ENCODE measurements around the gene PRAME.
"Not testable (repeated sequence)": the region's sequence is repeated elsewhere in the genome, so short reads cannot be mapped to it uniquely, and the experiment has no call there.

PRAME gene

GRCh38 chr22:22515890-22516289 lies 43.2 kb downstream of the PRAME start:
- no peak for TF ChIP-seq CTCF (IDR thresholded peaks at IDR 0.05; ENCODE audit: control insufficient read depth, insufficient read depth, low read depth, low read length, missing control alignments)
- no peak overlapping the region for H3K4me3 ChIP-seq (ENCODE audit: control insufficient read depth, low read depth, low read length)
- no peak for DNase-seq (ENCODE audit: low read depth)

DNA sequence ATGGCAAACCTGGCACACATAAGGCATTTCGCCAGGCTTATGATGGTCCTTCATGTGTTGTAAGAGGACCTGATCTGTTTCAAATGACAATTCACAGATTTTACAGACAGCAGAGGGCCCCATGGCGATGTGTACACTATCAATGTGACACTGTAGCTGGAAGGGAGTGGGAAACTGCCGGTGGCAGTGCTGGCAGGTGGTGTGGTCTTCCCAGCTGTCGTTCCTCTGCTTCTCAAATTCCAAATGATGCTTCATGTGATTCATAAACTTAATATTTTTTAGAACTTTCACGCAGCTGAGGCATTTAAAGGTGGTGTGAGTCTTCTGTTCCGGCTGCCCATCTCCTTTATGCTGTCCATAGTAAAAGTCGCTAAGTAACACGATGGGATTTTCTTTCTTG lies 44.6 kb downstream of the PRAME start:
- not testable (repeated sequence) for H3K4me3 ChIP-seq (ENCODE audit: control insufficient read depth, low read depth, low read length); DNase-seq (ENCODE audit: low read depth)

DNA sequence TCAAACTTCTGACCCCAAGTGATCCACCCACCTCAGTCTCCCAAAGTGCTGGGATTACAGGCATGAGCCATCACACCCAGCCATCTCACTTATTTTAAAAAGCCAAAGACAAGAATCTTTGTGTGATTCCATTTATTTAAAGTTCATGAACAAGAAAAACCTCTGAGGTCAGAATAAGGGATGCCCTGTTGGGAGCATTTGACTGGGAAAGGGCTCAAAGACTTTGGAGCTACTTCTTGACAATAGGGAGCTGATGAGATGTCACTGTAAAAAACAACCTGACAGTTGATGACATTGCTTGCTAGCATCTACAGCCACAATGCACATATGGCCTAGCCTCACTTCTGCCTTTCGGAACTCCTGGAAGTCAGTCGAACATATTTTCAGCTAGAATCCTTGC lies 45.4 kb downstream of the PRAME start:
- TF ChIP-seq CTCF (IDR thresholded peaks at IDR 0.05; ENCODE audit: control insufficient read depth, insufficient read depth, low read depth, low read length, missing control alignments): no peak
- H3K4me3 ChIP-seq (ENCODE audit: control insufficient read depth, low read depth, low read length): no peak overlapping the region
- DNase-seq (ENCODE audit: low read depth): no peak

DNA sequence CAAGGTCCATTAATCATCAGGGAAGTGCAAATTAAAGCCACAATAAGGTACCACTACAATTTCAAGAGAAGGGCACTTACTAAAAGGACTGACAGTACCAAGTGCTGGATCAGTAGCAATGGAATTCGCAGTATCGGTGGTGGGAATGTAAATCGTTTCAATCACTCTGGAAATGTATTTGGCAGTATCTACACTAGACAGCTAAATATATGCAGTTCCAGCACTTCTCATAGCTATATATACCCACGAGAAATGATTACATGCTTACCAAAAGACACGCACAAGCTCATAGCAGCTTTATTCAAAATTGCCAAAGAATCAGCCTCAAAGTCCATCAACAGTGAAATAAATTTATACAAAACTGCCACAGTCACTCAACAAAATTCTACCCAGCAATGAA lies 46.1 kb downstream of the PRAME start:
- no peak for DNase-seq (ENCODE audit: low read depth)
- no peak overlapping the region for H3K4me3 ChIP-seq (ENCODE audit: control insufficient read depth, low read depth, low read length)
- TF ChIP-seq CTCF (IDR thresholded peaks at IDR 0.05; ENCODE audit: control insufficient read depth, insufficient read depth, low read depth, low read length, missing control alignments): no peak

- not testable (repeated sequence) for DNase-seq (ENCODE audit: low read depth)
Observed at GRCh38 chr22:22510833-22511232, 48.2 kb downstream of the PRAME start.

GRCh38 chr22:22509912-22510311 lies 49.2 kb downstream of the PRAME start:
- DNase-seq (ENCODE audit: low read depth); H3K4me3 ChIP-seq (ENCODE audit: control insufficient read depth, low read depth, low read length): not testable (repeated sequence)

More at GRCh38 chr22:22510833-22511232, 48.2 kb downstream of the PRAME start:
- H3K4me3 ChIP-seq (ENCODE audit: control insufficient read depth, low read depth, low read length): not testable (repeated sequence)

- no peak within 1 kb of the TSS for H3K4me3 ChIP-seq (ENCODE audit: control insufficient read depth, low read depth, low read length)
- no peak for TF ChIP-seq CTCF (IDR thresholded peaks at IDR 0.05; ENCODE audit: control insufficient read depth, insufficient read depth, low read depth, low read length, missing control alignments)
- DNase-seq (ENCODE audit: low read depth): no peak
Observed at GRCh38 chr22:22508274-22509176, 50.5 kb downstream of the PRAME start, which contains the start of gene ZNF280B. ZNF280B (minus strand) TSS chr22:22508742; CDS start chr22:22489398, 19,344 bp downstream.

- H3K4me3 ChIP-seq (ENCODE audit: control insufficient read depth, low read depth, low read length): no peak overlapping the region
- TF ChIP-seq CTCF (IDR thresholded peaks at IDR 0.05; ENCODE audit: control insufficient read depth, insufficient read depth, low read depth, low read length, missing control alignments): no peak
- DNase-seq (ENCODE audit: low read depth): no peak
Observed at GRCh38 chr22:22507743-22508273, 51.3 kb downstream of the PRAME start.
